Neutrophil (primary cell): ENCODE data around the gene PROSER1.
"Not testable (repeated sequence)": the region's sequence is repeated elsewhere in the genome, so short reads cannot be mapped to it uniquely, and the experiment has no call there.

Experiments
- H3K27ac ChIP-seq: fragments of 200-600 bp; sonication (generic); 2 replicates; pipeline ENCODE4 v1.5.1; 2016; ENCODE audit warnings: mild to moderate bottlenecking, moderate library complexity
- H3K27me3 ChIP-seq: fragments of 200-600 bp; sonication (generic); 2 replicates; pipeline ENCODE4 v1.6.0; 2016; ENCODE audit warnings: mild to moderate bottlenecking
- H3K36me3 ChIP-seq: fragments of 200-600 bp; sonication (generic); 2 replicates; pipeline ENCODE4 v1.5.1; 2017
- H3K4me1 ChIP-seq, 2 experiments: fragments of 200-600 bp in 1 of 2; sonication (generic) in 1 of 2; 1 replicate in 1 of 2; 2 replicates in 1 of 2; pipeline versions ENCODE4 v1.5.1 to v1.6.1; 2013 to 2016; ENCODE audit warnings: low read depth in 1 of 2, low read length in 1 of 2, mild to moderate bottlenecking in 1 of 2, moderate library complexity in 1 of 2; ENCODE audit not compliant: control insufficient read depth in 1 of 2, insufficient read depth in 1 of 2
- H3K4me3 ChIP-seq, 2 experiments: fragments of 200-600 bp in 1 of 2; sonication (generic) in 1 of 2; 1 replicate in 1 of 2; 2 replicates in 1 of 2; pipeline ENCODE4 v1.5.1; 2013 to 2016; ENCODE audit warnings: low read depth in 1 of 2, low read length in 1 of 2, mild to moderate bottlenecking in 1 of 2, moderate library complexity in 1 of 2
- H3K9me3 ChIP-seq: fragments of 200-600 bp; sonication (generic); 2 replicates; pipeline ENCODE4 v1.5.1; 2016
- CTCF ChIP-seq: fragments of 200-600 bp; sonication (generic); IDR thresholded peaks from 2 replicates; pipeline ENCODE4 v1.5.1; 2016; ENCODE audit warnings: antibody characterized with exemption

Gene PROSER1

GRCh38 chr13:39012608-39013007 lies 25.3 kb downstream of the PROSER1 start:
- no peak overlapping the region for H3K4me3 ChIP-seq
- no peak for TF ChIP-seq CTCF
- no peak overlapping the region for H3K27ac ChIP-seq
- H3K36me3 ChIP-seq: peaks cover 96% of the 10 kb centered on the region
- H3K27me3 ChIP-seq: no peaks in the 10 kb centered on the region
- H3K9me3 ChIP-seq: no peaks in the 10 kb centered on the region
- no peaks in the 10 kb centered on the region for H3K4me1 ChIP-seq

- not testable (repeated sequence) for H3K4me3 ChIP-seq, H3K4me1 ChIP-seq, H3K27me3 ChIP-seq, H3K9me3 ChIP-seq, H3K27ac ChIP-seq
- H3K36me3 ChIP-seq: peaks cover 40% of the 10 kb centered on the region
Measured at GRCh38 chr13:39006371-39007111, 31.3 kb downstream of the PROSER1 start.

GRCh38 chr13:38998739-38999138 lies 39.1 kb downstream of the PROSER1 start:
- H3K36me3 ChIP-seq: no peaks in the 10 kb centered on the region
- H3K27me3 ChIP-seq: no peaks in the 10 kb centered on the region
- H3K4me3 ChIP-seq: no peak overlapping the region
- no peaks in the 10 kb centered on the region for H3K9me3 ChIP-seq
- no peak overlapping the region for H3K27ac ChIP-seq
- no peak for TF ChIP-seq CTCF
- H3K4me1 ChIP-seq: no peaks in the 10 kb centered on the region

GRCh38 chr13:38993381-38993780 lies 44.5 kb downstream of the PROSER1 start:
- Histone ChIP-seq H3K4me3 (no peak overlapping the region), H3K9me3 (no peaks in the 10 kb centered on the region), H3K4me1 (no peaks in the 10 kb centered on the region), H3K27ac (no peak overlapping the region), H3K36me3 (no peaks in the 10 kb centered on the region), H3K27me3 (no peaks in the 10 kb centered on the region)
- no peak for TF ChIP-seq CTCF

DNA sequence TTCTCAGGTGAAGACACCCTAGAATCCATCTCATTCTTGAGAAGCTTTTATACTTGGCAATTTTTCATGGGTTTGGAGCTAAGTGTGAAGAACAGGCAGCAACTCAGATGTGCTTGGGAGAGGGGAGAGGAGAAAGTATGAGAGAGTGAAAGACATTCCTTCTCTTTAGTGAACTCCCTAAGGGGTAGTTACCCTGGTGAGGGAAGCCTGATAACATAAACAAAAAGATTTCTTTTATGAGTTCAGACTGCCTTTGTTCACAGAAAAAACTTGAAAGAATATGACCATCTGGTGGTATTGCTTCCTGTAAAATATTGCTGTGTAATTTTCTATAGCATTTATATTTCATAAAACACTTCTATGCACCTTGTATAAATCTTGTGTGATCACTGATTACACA lies 47.2 kb downstream of the PROSER1 start, which contains the start of gene STOML3:
Gene STOML3 (minus strand): TSS at position 139 of the 400 bp plus-strand sequence. CDS start 110 bp downstream, at position 29.
- TF ChIP-seq CTCF: no peak
- Histone ChIP-seq H3K4me1 (no peaks in the 10 kb centered on the region), H3K9me3 (no peaks in the 10 kb centered on the region), H3K27me3 (no peaks in the 10 kb centered on the region), H3K4me3 (no peak within 1 kb of the TSS), H3K27ac (no peak within 1 kb of the TSS), H3K36me3 (no peaks in the 10 kb centered on the region)

GRCh38 chr13:38981096-38981495 lies 56.8 kb downstream of the PROSER1 start:
- H3K36me3 ChIP-seq: no peaks in the 10 kb centered on the region
- no peaks in the 10 kb centered on the region for H3K4me1 ChIP-seq
- no peaks in the 10 kb centered on the region for H3K27me3 ChIP-seq
- H3K4me3 ChIP-seq: no peak overlapping the region
- TF ChIP-seq CTCF: no peak
- no peak overlapping the region for H3K27ac ChIP-seq
- H3K9me3 ChIP-seq: no peaks in the 10 kb centered on the region
